WTC11 (cell line): ENCODE measurements around the gene FAM240A. TPM values are rescaled to one million over a fixed set of nuclear protein-coding genes. Genes with fewer than 3 reads are reported as not detected.

Source experiments
- AFF4 ChIP-seq: sonication (generic); formaldehyde crosslinking; IDR thresholded peaks from 2 replicates; pipeline ENCODE4 v1.8.1; 2023; ENCODE audit warnings: mild to moderate bottlenecking, missing genetic modification reagents, borderline replicate concordance
- ATF6 ChIP-seq: sonication (generic); formaldehyde crosslinking; IDR thresholded peaks from 2 replicates; pipeline ENCODE4 v1.8.1; 2023; ENCODE audit warnings: mild to moderate bottlenecking, missing genetic modification reagents
- CBFB ChIP-seq: sonication (generic); formaldehyde crosslinking; IDR thresholded peaks from 2 replicates; pipeline ENCODE4 v1.8.1; 2022; ENCODE audit warnings: mild to moderate bottlenecking, low read depth, missing genetic modification reagents
- EMX1 ChIP-seq: fragments of 250-450 bp; sonication (Bioruptor Pico); IDR thresholded peaks from 2 replicates; pipeline ENCODE4 v1.8.0; 2021; ENCODE audit warnings: mild to moderate bottlenecking
- GRHL2 ChIP-seq: fragments of 250-450 bp; sonication (Bioruptor Pico); IDR thresholded peaks from 2 replicates; pipeline ENCODE4 v1.8.0; 2022; ENCODE audit warnings: mild to moderate bottlenecking, moderate library complexity; ENCODE audit not compliant: insufficient replicate concordance, severe bottlenecking
- MLX ChIP-seq: sonication (generic); formaldehyde crosslinking; IDR thresholded peaks from 2 replicates; pipeline ENCODE4 v1.8.1; 2023; ENCODE audit warnings: mild to moderate bottlenecking, missing genetic modification reagents, moderate library complexity
- NFATC4 ChIP-seq: fragments of 250-450 bp; sonication (Bioruptor Pico); IDR thresholded peaks from 2 replicates; pipeline ENCODE4 v1.9.0; 2021; ENCODE audit warnings: mild to moderate bottlenecking
- NR2C2 ChIP-seq: sonication (generic); formaldehyde crosslinking; IDR thresholded peaks from 2 replicates; pipeline ENCODE4 v1.8.0; 2022; ENCODE audit warnings: mild to moderate bottlenecking, missing genetic modification reagents
- PRDM15 ChIP-seq: sonication (generic); formaldehyde crosslinking; IDR thresholded peaks from 2 replicates; pipeline ENCODE4 v1.8.0; 2022; ENCODE audit warnings: missing genetic modification reagents
- PRRX2 ChIP-seq: fragments of 250-450 bp; sonication (Bioruptor Pico); IDR thresholded peaks from 2 replicates; pipeline ENCODE4 v1.8.0; 2021; ENCODE audit warnings: mild to moderate bottlenecking
- TCF7 ChIP-seq: sonication (generic); formaldehyde crosslinking; IDR thresholded peaks from 2 replicates; pipeline ENCODE4 v1.8.0; 2022; ENCODE audit warnings: mild to moderate bottlenecking, low read depth, missing genetic modification reagents, moderate library complexity
- TEAD1 ChIP-seq: sonication (generic); formaldehyde crosslinking; IDR thresholded peaks from 2 replicates; pipeline ENCODE4 v1.8.0; 2022; ENCODE audit warnings: mild to moderate bottlenecking, missing genetic modification reagents
- TEAD4 ChIP-seq: sonication (generic); formaldehyde crosslinking; IDR thresholded peaks from 2 replicates; pipeline ENCODE4 v1.8.0; 2022; ENCODE audit warnings: mild to moderate bottlenecking, missing genetic modification reagents
- TP53 ChIP-seq: sonication (generic); formaldehyde crosslinking; IDR thresholded peaks from 2 replicates; pipeline ENCODE4 v1.8.1; 2023; ENCODE audit warnings: mild to moderate bottlenecking, missing genetic modification reagents
- USF1 ChIP-seq: sonication (generic); formaldehyde crosslinking; IDR thresholded peaks from 2 replicates; pipeline ENCODE4 v1.8.0; 2022; ENCODE audit warnings: mild to moderate bottlenecking, missing genetic modification reagents
- USF2 ChIP-seq: sonication (generic); formaldehyde crosslinking; IDR thresholded peaks from 2 replicates; pipeline ENCODE4 v1.8.1; 2023; ENCODE audit warnings: mild to moderate bottlenecking, missing genetic modification reagents, moderate library complexity
- ZNF232 ChIP-seq: sonication (generic); formaldehyde crosslinking; IDR thresholded peaks from 2 replicates; pipeline ENCODE4 v1.8.0; 2022; ENCODE audit warnings: mild to moderate bottlenecking, missing genetic modification reagents
- ZNF281 ChIP-seq: sonication (generic); formaldehyde crosslinking; IDR thresholded peaks from 2 replicates; pipeline ENCODE4 v1.8.0; 2023; ENCODE audit warnings: mild to moderate bottlenecking, missing genetic modification reagents
- total RNA-seq: library from RNA; stranded (reverse); gene quantifications from 3 replicates; pipeline ENCODE4 v1.2.3, GENCODE V29; 2021

Gene FAM240A
- total RNA-seq, 1 experiment from 2014 or later, result 0.13 TPM

- no peak for TF ChIP-seq PRDM15
- TF ChIP-seq TEAD1 (CRISPR knock-in tag), result 0 out of 2 replicates have a peak, but pooled peaks have one; percentile 19
- no peak for TF ChIP-seq PRRX2 (CRISPR knock-in tag)
- TF ChIP-seq EMX1 (CRISPR knock-in tag), result no peak
- no peak for TF ChIP-seq AFF4 (CRISPR knock-in tag)
- TF ChIP-seq USF1, result peak; percentile 54; the same call in 1 of the 2 replicates
- no peak for TF ChIP-seq TCF7 (CRISPR knock-in tag)
- no peak for TF ChIP-seq CBFB
- TF ChIP-seq ZNF232 (CRISPR knock-in tag), result no peak
- peak; percentile 72 for TF ChIP-seq USF2
- no peak for TF ChIP-seq TEAD4 (CRISPR knock-in tag)
- TF ChIP-seq TP53 (CRISPR knock-in tag), result no peak
- no peak for TF ChIP-seq ZNF281 (CRISPR knock-in tag)
- 0 out of 2 replicates have a peak, but pooled peaks have one; percentile 50 for TF ChIP-seq MLX (CRISPR knock-in tag)
- TF ChIP-seq NR2C2 (CRISPR knock-in tag), result no peak
- no peak for TF ChIP-seq NFATC4 (CRISPR knock-in tag)
- TF ChIP-seq GRHL2 (CRISPR knock-in tag), result no peak
- TF ChIP-seq ATF6, result no peak
Measured at GRCh38 chr3:46660543-46661523, 48.5 kb downstream of the FAM240A start (continued).
